ENCODE data around the gene AKAP13.

The AKAP13 gene

DNA sequence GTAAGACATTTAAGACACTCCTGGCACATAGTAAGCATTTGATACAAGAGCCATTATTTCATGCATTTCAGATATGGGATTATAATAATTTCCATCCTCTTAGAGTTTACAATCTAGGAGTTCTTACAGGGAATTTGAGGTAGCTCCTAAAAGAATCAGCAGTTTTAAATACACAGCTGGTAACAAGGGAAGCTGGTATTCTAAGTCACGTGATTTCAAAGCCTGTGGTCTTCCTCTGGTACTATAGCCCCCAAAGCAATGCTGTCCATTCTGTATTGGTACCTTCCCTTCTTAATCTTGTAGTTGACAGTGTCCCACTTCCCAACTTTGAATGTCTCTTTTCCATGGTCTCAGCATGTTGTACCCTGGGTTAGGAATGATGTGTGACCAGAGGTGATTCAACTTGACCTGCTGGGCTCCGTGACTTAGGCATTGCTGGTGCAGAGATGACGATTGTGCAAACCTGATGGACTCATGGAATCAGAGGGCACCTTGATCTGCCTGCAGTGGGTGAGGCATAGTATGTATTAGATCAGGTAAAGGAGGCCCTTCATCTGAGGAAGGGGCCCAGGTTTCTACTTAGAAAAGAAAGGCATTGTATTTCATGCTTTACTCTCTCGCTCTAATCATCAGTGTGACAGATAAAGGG lies 122.9 kb downstream of the AKAP13 start:
- no peak for DNase-seq

GRCh38 chr15:85504749-85505676 lies 124.6 kb downstream of the AKAP13 start:
- DNase-seq = peak; percentile 27 to 62

DNA sequence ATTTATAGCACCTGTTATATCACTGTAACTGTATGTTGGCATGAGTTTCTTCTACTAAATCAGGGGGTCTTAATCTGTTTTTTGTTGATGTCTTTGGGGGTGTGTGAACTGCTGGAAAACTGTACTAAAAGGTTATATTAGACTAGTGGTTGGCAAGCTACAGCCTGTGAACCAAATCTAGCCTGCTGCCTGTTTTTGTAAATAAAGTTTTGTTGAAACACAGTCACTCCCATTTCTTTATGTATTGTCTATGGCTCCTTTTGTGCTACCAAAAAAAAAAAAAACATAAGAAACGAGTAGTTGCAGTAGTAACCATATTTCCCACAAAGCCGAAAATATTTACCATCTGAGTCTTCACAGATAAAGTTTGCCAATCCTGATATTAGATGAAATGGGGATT lies 126.7 kb downstream of the AKAP13 start:
- no peak for DNase-seq

GRCh38 chr15:85509973-85510372 lies 129.6 kb downstream of the AKAP13 start:
- DNase-seq = no peak

DNA sequence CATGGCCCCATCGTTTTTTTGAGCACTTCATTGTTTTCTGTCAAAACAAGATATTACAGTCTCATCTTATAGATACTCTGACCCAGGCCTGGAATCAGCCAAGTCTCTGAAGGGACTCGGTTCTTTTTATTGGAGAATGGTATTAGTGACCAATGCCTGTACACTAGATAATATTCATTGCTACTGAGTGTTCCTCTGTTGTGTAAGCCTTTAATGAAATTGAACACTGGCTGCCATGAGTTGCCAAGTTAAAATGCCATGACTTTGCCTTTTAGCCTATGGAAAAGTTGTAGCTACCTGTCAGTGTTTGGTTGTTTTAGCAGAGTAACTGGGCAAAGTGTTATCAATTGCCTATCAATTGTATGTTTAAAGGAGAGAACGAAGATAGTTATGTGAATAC lies 134.0 kb downstream of the AKAP13 start:
- DNase-seq = no peak

DNA sequence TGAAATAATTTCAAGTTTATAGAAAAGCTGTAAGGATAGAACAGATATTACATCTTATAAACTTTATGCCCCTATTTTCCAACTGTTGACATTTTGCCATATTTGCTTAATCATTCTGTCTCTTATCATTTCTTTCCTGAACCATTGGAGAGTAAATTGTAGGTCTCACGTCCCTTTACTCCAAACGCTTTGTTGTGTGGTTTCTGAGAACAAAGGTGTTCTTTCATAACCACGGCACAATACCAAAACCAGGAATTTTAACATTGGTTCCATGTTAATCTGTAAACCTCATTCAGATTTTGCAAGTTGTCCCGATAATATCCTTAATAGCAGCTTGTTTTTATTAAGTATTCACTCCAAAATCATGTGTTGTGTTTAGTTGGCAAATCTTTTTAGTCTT lies 134.8 kb downstream of the AKAP13 start:
- DNase-seq = no peak

DNA sequence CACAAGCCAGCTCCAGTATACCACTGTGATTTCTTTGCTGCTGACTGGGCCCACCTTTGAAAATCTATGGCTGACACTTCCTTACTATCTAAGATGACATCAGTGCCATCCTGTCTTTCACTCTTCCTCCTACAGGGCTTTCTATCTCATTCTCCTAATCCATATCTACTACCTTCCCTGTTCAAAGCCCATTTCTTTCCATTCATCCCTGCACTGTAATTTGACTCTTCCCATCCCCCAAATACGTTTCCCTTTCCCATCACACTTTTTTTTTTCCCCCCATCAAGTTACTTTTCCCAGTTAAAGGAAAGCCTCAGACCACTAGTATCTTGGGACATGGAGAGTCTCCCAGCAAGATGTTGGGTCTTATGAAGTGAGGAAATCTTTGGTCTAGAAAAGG lies 136.7 kb downstream of the AKAP13 start:
- no peak for DNase-seq

DNA sequence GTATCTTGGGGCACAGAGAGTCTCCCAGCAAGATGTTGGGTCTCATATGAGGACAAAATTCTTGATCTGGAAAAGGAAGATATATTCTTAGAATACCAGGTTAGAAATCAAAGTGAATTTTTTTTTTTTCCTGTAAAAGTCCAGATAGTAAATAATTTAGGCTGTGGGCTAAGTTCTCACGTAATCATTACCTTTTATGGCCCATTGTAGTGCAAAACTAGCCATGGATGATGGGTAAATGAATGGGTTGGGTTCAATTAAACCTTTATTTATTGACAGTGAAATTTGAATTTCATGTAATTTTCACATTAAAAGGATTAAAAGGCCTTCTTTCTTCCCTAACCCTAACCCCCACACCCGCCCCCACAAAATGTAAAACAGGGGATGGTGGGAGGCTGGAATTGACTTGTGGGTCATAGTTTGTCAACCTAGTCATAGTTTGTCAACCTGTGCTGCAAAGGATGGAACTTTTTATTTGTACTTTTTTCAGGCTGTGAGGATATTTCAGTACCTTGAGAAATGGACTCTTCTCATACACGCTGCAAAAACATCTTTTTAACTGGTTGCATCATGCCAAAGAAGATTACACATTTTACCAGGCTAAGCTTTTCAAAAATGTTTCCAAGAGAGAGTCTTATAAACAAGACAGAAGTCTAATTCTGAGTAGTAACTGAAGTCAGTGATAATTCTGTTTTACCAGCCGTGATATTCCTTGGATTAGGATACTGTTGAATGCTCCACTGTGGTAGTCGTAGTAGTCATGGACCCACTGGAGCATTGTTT lies 138.8 kb downstream of the AKAP13 start:
- no peak for DNase-seq

DNA sequence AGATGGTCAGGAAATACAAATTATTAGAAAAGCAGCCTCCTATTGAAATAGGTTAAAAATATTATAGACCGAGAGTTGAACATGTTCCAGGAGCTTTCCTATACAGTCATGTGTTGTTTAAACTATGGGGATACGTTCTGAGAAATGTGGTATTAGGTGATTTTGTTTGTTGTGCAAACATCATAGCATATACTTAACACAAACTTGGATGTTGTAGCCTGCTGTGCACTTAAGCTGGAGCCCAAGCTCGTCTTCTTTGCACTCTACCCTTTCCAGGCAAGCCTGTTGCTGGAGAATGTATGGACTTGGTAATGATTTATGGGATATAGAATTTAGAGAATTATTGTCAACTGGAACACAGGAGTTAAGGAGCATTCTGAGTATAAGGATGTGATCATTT lies 140.2 kb downstream of the AKAP13 start:
- DNase-seq = no peak

GRCh38 chr15:85523530-85523929 lies 143.1 kb downstream of the AKAP13 start:
- no peak for DNase-seq

DNA sequence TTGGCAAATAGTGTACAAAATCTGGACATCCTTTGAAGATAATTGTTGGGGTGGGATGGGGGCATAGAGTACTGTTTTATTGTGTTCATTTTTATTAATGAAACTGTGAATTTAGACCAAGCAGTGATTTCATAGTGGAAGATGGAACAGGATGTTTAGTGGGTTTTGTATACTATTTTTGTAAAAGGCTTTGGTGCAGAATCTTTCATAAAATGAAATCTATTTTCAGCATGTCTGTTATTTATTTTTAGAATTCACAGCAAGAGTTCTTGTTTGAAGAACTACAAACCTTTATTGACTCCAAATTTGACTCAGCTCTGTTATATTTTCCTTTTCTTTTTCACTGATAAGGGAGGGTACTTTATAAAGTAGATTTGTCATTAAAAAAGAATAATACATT lies 145.4 kb downstream of the AKAP13 start:
- DNase-seq = no peak

DNA sequence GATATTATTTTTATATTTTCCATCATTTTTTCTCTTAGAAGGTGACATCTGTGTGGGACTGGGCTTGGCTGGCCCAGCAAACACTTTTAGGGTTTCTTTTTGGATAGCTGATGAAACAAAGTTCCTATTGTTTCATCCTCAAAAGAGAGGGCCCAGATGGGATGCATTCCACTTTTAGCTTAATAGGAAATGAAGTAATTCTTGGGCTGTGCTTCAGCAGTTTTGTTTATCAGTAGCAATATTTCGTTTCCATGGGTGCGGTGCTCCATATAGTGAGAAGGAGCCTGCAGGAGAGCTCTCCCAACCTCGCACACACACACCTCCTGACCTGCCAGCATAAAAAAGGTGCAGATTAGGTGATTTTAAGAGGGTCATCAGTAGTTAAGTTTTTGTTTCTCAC lies 147.5 kb downstream of the AKAP13 start:
- no peak for DNase-seq

GRCh38 chr15:85530079-85530478 lies 149.7 kb downstream of the AKAP13 start:
- DNase-seq = no peak

DNA sequence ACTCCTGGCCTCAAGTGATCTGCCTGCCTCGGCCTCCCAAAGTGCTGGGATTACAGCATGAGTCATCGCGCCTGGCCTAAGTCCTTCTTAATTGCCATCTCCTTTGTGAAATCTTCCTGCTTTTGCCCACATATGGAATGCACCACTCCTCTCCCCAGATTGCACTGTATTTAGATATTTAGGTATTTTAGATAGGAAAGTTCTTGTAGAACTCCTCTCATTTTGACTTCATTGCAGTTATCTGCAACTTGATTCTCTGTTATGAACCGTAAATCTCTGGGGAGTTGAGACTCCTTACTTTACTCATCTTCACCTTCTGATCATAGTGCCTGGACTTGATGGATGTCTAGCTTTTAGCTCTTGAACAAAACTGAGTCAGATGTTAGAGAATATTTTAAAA lies 150.7 kb downstream of the AKAP13 start:
- DNase-seq = no peak

GRCh38 chr15:85532689-85533088 lies 152.3 kb downstream of the AKAP13 start:
- DNase-seq = no peak

DNA sequence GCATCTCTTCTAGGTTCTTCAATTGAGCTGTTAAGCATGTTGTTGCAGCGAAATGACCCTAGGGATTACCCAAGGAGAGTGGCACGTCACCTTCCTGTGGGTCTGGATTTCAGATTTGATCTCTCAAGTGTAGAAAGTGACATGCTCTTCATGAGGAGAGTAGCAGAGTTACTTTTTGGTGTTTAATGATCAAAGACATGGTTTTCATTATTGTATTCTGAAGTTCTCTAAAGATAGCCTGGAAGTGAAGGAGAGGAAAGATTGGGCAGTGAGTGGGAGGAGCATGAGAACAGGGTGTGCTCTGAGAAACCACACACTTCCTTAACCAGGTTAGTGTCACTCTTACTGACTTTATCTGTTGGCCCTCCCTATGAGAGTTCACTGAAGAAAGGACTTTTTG lies 153.6 kb downstream of the AKAP13 start:
- DNase-seq = peak; percentile 30 to 42

- DNase-seq = peak in 1 of 2 donors; percentile 45
Measured at GRCh38 chr15:85535533-85536330, 155.3 kb downstream of the AKAP13 start.

DNA sequence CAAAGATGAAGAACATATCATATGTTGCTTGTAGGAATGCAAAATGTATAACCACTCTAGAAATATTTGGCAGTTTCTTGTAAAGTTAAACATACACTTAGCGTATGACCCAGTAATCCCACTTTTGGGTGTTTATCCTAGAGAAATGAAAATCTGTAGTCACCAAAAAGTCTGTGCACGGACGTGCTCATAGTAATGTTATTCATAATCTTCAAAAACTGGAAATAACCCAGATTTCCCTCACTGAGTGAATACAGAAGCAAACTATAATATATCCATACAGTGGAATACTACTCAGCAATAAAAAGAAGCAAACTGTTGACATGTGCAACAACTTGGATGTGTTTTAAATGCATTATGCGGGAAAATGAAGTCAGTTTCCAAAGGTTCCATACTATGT lies 155.9 kb downstream of the AKAP13 start:
- DNase-seq = no peak

GRCh38 chr15:85539491-85539890 lies 159.1 kb downstream of the AKAP13 start:
- no peak for DNase-seq

DNA sequence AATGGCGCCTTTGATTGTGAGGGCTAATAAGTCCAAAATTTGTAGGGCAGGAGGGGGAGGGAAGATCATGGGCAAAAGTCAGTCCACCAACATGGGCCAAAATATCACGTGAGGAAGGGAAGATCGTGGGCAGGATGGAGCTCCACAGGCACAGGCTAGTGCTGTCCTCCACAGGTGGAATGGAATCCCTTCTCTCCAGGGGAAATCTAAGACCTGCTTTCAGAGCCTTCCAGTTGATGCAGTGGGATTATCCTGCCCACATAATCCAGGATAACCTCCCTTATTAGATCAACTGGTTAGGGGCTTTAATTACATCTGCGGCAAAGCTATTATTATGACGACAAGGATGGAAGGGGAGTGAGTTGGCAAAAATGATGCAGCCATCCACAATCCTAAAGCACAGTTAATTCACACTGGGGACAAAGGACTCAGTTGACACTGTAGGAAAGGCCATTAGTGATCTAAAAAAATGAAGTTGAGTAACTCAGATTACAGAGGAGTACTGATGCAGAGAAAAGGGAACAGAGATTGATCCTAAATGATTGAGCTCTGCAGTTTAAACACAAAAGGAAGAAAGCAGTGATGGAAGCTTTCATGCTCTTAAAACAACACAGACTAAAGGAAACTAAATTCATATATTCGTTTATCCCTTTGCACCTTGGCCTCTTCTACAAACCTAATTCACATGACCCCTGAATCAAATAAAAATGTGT lies 159.8 kb downstream of the AKAP13 start:
- no peak for DNase-seq

DNA sequence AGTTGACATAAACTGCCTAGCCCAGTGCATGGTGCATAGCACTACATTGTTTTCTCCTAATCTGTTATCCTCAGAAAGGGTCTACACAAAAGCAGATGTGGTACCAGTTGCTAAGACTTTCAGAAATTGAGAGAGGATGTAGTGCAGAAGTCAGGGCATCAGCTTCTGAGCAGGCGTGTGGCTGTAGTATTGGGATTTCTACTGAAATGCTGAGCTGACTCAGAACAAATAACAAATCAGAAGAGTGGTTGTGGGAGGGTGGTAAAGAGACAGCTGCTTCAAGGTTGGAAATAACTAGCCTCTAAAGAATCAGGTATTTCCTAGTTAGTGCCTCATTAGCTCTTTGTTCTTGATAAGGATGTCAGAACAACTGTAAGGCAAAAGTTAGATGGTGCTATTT lies 161.3 kb downstream of the AKAP13 start:
- no peak for DNase-seq

DNA sequence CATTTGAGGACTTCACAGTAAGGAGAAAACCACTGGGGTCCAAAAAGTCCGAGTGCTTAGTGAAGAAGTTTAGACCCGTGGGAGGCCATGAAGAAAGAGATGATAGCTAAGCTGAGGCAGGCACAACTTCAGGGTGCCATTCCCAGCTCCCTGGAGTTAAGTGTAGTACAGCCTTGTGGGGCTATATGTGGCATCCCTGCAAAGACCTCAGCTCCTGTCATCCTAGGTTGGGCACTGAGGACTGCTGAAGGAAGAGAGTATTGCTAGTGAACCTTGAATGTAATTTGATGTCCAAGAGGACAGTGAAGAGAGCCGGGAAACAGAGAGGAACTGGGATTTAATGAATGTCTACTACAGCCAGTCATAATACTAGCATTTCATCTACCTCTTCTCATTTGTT lies 162.1 kb downstream of the AKAP13 start:
- DNase-seq = no peak
